Measurements from ENCODE around the gene ZNF536.
"Not testable (repeated sequence)": the region's sequence is repeated elsewhere in the genome, so short reads cannot be mapped to it uniquely, and the experiment has no call there.

DNA sequence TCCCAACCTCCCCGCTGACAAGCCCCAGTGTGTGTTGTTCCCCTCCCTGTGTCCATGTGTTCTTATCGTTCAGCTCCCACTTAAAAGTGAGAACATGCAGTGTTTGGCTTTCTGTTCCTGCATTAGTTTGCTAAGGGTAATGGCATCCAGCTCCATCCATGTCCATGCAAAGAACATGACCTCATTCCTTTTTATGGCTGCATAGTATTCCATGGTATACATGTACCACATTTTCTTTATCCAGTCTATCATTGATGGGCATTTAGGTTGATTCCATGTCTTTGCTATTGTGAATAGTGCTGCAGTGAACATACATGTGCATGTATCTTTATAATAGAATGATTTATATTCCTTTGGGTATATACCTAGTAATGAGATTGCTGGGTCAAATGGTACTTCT lies 114.1 kb downstream of the ZNF536 start:
- TF ChIP-seq, protein P1, sequence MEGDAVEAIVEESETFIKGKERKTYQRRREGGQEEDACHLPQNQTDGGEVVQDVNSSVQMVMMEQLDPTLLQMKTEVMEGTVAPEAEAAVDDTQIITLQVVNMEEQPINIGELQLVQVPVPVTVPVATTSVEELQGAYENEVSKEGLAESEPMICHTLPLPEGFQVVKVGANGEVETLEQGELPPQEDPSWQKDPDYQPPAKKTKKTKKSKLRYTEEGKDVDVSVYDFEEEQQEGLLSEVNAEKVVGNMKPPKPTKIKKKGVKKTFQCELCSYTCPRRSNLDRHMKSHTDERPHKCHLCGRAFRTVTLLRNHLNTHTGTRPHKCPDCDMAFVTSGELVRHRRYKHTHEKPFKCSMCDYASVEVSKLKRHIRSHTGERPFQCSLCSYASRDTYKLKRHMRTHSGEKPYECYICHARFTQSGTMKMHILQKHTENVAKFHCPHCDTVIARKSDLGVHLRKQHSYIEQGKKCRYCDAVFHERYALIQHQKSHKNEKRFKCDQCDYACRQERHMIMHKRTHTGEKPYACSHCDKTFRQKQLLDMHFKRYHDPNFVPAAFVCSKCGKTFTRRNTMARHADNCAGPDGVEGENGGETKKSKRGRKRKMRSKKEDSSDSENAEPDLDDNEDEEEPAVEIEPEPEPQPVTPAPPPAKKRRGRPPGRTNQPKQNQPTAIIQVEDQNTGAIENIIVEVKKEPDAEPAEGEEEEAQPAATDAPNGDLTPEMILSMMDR (conservative IDR thresholded peaks at IDR 0.05) = not testable (repeated sequence)
- TF ChIP-seq EZH2 (IDR thresholded peaks at IDR 0.05; ENCODE audit: low read depth) = not testable (repeated sequence)
